HepG2 (cell line): ENCODE data around the gene TRAF3. TPM values are rescaled to one million over a fixed set of nuclear protein-coding genes. Genes with fewer than 3 reads are reported as not detected.

ENCODE experiments used
- AGO2 ChIP-seq: fragments of 200-400 bp; formaldehyde crosslinking; optimal IDR thresholded peaks from 2 replicates; pipeline ENCODE3; 2017; ENCODE audit warnings: mild to moderate bottlenecking, low read depth, low read length, moderate library complexity
- ATF3 ChIP-seq: sonication (generic); formaldehyde crosslinking; IDR thresholded peaks from 2 replicates; pipeline ENCODE4 v1.4.0; 2020; ENCODE audit warnings: missing genetic modification reagents
- CSRNP1 ChIP-seq: sonication (generic); formaldehyde crosslinking; IDR thresholded peaks from 2 replicates; pipeline ENCODE4 v1.8.1; 2023; ENCODE audit warnings: mild to moderate bottlenecking, missing genetic modification reagents
- HNRNPLL ChIP-seq: fragments of 200-400 bp; formaldehyde crosslinking; IDR thresholded peaks from 2 replicates; pipeline ENCODE4 v1.6.1; 2017; ENCODE audit warnings: mild to moderate bottlenecking, low read depth, low read length; ENCODE audit not compliant: poor library complexity, severe bottlenecking
- MEIS1 ChIP-seq: sonication (generic); formaldehyde crosslinking; IDR thresholded peaks from 2 replicates; pipeline ENCODE4 v1.9.0; 2021; ENCODE audit warnings: mild to moderate bottlenecking, missing genetic modification reagents, moderate library complexity, borderline replicate concordance
- NR2C2 ChIP-seq: sonication (generic); formaldehyde crosslinking; IDR thresholded peaks from 2 replicates; pipeline ENCODE4 v1.4.0; 2020; ENCODE audit warnings: missing genetic modification reagents, mild to moderate bottlenecking, moderate library complexity, borderline replicate concordance
- POLR2A ChIP-seq, 2 experiments: IDR thresholded peaks; 2 replicates each; pipeline ENCODE4 v1.6.1; 2011; ENCODE audit warnings: low read depth in 2 of 2, low read length in 2 of 2, mild to moderate bottlenecking in 1 of 2, moderate library complexity in 1 of 2; ENCODE audit not compliant: insufficient read depth in 1 of 2
- SMAD9 ChIP-seq: sonication (generic); formaldehyde crosslinking; IDR thresholded peaks from 2 replicates; pipeline ENCODE4 v1.5.1; 2020; ENCODE audit warnings: mild to moderate bottlenecking, missing genetic modification reagents
- SPEN ChIP-seq: sonication (generic); formaldehyde crosslinking; IDR thresholded peaks from 2 replicates; pipeline ENCODE4 v1.5.1; 2020; ENCODE audit warnings: low read depth, mild to moderate bottlenecking, missing genetic modification reagents
- SRSF1 ChIP-seq: fragments of 200-400 bp; formaldehyde crosslinking; optimal IDR thresholded peaks from 2 replicates; pipeline ENCODE3; 2017; ENCODE audit warnings: mild to moderate bottlenecking, low read depth, low read length, moderate library complexity
- USF2 ChIP-seq, 2 experiments: sonication (generic) in 1 of 2; formaldehyde crosslinking in 1 of 2; IDR thresholded peaks; 2 replicates each; pipeline versions ENCODE4 v1.5.1 to v1.6.1; 2011 to 2020; ENCODE audit warnings: borderline replicate concordance in 1 of 2, low read depth in 1 of 2, low read length in 1 of 2, mild to moderate bottlenecking in 1 of 2, missing genetic modification reagents in 1 of 2, moderate library complexity in 1 of 2
- ZFY ChIP-seq: sonication (generic); formaldehyde crosslinking; IDR thresholded peaks from 2 replicates; pipeline ENCODE4 v1.4.0; 2020; ENCODE audit warnings: missing genetic modification reagents
- ZMYM3 ChIP-seq: sonication (generic); formaldehyde crosslinking; IDR thresholded peaks from 2 replicates; pipeline ENCODE4 v1.5.1; 2020; ENCODE audit warnings: mild to moderate bottlenecking, missing genetic modification reagents
- ZNF580 ChIP-seq: IDR thresholded peaks from 2 replicates; pipeline ENCODE4 v1.6.1; 2016; ENCODE audit warnings: low read depth, borderline replicate concordance
- ZNF616 ChIP-seq: sonication (generic); formaldehyde crosslinking; IDR thresholded peaks from 2 replicates; pipeline ENCODE4 v1.5.0; 2020; ENCODE audit warnings: low read depth, mild to moderate bottlenecking, missing genetic modification reagents
- ZNF644 ChIP-seq: IDR thresholded peaks from 2 replicates; pipeline ENCODE4 v1.6.1; 2016; ENCODE audit warnings: low read depth
- ZNF7 ChIP-seq: IDR thresholded peaks from 2 replicates; pipeline ENCODE4 v1.6.1; 2016; ENCODE audit warnings: missing biosample characterization, missing genetic modification reagents
- polyA plus RNA-seq, 8 experiments: library from polyadenylated mRNA; depleted of rRNA in 3 of 8; stranded (reverse) in 7 of 8; unstranded in 1 of 8; fragments of >200 nt; fragmentation: Illumina TruSeq in 4 of 8; extraction: Trizol in 4 of 8; gene quantifications; 2 replicates each; pipeline versions ENCODE4 v1.2.1 to v1.2.3, GENCODE V29; 2011 to 2016; ENCODE audit warnings: low read depth in 4 of 8, missing spikeins in 1 of 8, mixed read lengths in 1 of 8; ENCODE audit not compliant: insufficient read depth in 1 of 8
- total RNA-seq, 5 experiments: library from RNA; depleted of rRNA; stranded (reverse); fragments of >200 nt; fragmentation: Illumina TruSeq; extraction: Trizol; gene quantifications; 2 replicates each; pipeline ENCODE4 v1.2.3, GENCODE V29; 2016; ENCODE audit warnings: low read depth in 1 of 5
- TF ChIP-seq, protein P1 (sequence below): IDR thresholded peaks from 2 replicates; pipeline ENCODE4 v1.6.1; 2016; ENCODE audit warnings: missing compliant biosample characterization, missing genetic modification reagents, borderline replicate concordance

The TRAF3 gene
- total and polyA plus RNA-seq, 2 of the 13 experiments (the other 11 are each of a cell fraction or from before 2014, with no cell fraction given), result 6.9 to 12.2 TPM

DNA sequence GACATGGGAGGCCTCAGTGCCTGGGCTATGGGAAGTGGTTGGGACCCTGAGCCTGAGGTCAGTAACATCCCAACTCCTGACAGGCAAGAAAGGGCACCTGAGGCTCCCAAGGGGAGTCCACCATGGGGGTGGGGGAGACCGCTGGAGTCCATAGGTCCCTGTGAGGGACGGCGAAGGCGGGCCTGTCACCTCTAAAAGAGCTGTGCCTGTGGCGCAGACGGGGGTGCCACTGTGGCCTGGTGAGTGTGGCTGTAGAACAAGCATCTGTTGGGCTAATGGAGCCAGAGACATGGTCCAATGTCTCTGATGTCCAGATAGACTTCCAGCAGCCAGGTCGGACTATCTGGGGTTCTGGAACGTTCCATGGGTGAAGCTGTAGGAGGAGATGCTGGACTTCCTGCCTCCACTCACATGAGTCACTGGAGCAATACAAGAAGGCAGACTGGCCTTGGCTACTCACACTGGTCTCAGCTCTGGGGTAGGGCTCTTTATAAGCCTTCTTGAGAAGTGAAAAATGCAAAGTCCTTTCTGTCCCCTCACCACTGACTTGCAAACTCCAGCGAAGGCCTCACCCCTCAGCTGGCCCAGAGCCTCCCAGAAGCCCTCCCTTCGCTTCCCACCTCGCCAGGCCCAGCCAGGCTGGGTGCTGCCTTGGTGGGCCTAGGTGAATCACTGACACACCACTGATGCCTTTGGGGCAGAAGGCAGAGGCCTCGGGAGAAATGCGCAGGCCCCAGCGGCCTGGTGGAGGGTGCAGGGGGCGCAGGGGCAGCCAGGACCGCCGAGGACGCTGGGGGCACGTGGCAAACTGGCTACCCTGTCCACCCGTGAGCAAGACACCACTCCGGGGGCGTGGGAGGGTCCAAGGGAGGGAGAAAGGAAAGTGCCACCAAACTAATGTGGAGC, 1.1 kb upstream of the TRAF3 start (continued):
- no peak for TF ChIP-seq CSRNP1 (CRISPR knock-in tag)
- TF ChIP-seq AGO2, result no peak
- TF ChIP-seq SRSF1, result peak; percentile 36
- TF ChIP-seq MEIS1, result 0 out of 2 replicates have a peak, but pooled peaks have one; percentile 46
- peak; percentile 54 for TF ChIP-seq HNRNPLL
- no peak for TF ChIP-seq ATF3 (CRISPR knock-in tag)
- peak; percentile 27; the same call in 1 of the 2 replicates for TF ChIP-seq ZNF580 (CRISPR knock-in tag)
- peak; percentile 24; the same call in 1 of the 2 replicates for TF ChIP-seq SPEN
- peak; percentile 86 for TF ChIP-seq ZFY
- TF ChIP-seq USF2 (IDR thresholded peaks at IDR 0.05; ENCODE audit: low read depth, low read length), result no peak
- TF ChIP-seq USF2 (CRISPR knock-in tag; IDR thresholded peaks at IDR 0.05; ENCODE audit: borderline replicate concordance), result no peak
- TF ChIP-seq NR2C2 (CRISPR knock-in tag), result no peak
- no peak for TF ChIP-seq SMAD9
- no peak for TF ChIP-seq ZNF7
- no peak for TF ChIP-seq ZNF644
- no peak for TF ChIP-seq POLR2A (IDR thresholded peaks at IDR 0.05; ENCODE audit: insufficient read depth in 1 of 2, low read depth in 2 of 2, low read length in 2 of 2)
- TF ChIP-seq, protein P1, sequence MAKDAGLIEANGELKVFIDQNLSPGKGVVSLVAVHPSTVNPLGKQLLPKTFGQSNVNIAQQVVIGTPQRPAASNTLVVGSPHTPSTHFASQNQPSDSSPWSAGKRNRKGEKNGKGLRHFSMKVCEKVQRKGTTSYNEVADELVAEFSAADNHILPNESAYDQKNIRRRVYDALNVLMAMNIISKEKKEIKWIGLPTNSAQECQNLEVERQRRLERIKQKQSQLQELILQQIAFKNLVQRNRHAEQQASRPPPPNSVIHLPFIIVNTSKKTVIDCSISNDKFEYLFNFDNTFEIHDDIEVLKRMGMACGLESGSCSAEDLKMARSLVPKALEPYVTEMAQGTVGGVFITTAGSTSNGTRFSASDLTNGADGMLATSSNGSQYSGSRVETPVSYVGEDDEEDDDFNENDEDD (CRISPR knock-in tag), result 0 out of 2 replicates have a peak, but pooled peaks have one; percentile 29
- TF ChIP-seq ZMYM3 (CRISPR knock-in tag), result no peak; the same call in 1 of the 2 replicates
- peak; percentile 15; the same call in 1 of the 2 replicates for TF ChIP-seq ZNF616 (CRISPR knock-in tag)
